Spleen (tissue), 7 donors: ENCODE measurements around the gene TBXAS1.

ENCODE experiments used
- POLR2A ChIP-seq, 3 donors: fragments of 450-650 bp; IDR thresholded peaks; one replicate each; pipeline ENCODE4 v1.5.1; 2017; ENCODE audit warnings: antibody characterized with exemption in 3 of 3, mild to moderate bottlenecking in 1 of 3
- POLR2AphosphoS5 ChIP-seq, 3 donors: sonication (generic); formaldehyde crosslinking; IDR thresholded peaks; one replicate each; pipeline ENCODE4 v1.5.1; 2017; ENCODE audit warnings: antibody characterized with exemption in 3 of 3
- TF ChIP-seq, protein P1 (sequence below), 11 experiments: fragments of 200-600 bp in 7 of 11; fragments of 450-650 bp in 4 of 11; sonication (generic) in 4 of 11; IDR thresholded peaks in 8 of 11; conservative IDR thresholded peaks in 3 of 11; 1 replicate in 7 of 11; 2 replicates in 4 of 11; pipeline versions ENCODE4 v1.4.0 to v1.8.0; 2016 to 2021; ENCODE audit warnings: antibody characterized with exemption in 11 of 11, inconsistent platforms in 4 of 11, mild to moderate bottlenecking in 1 of 11
- donor health status: DM: no; HTN: no; CAD: no; lungs with moderate emphysema.
- donor health status: DM: no; HTN: no; CAD: no.
- donor health status: DM: no; HTN: no; CAD: no.

- TF ChIP-seq, protein P1, sequence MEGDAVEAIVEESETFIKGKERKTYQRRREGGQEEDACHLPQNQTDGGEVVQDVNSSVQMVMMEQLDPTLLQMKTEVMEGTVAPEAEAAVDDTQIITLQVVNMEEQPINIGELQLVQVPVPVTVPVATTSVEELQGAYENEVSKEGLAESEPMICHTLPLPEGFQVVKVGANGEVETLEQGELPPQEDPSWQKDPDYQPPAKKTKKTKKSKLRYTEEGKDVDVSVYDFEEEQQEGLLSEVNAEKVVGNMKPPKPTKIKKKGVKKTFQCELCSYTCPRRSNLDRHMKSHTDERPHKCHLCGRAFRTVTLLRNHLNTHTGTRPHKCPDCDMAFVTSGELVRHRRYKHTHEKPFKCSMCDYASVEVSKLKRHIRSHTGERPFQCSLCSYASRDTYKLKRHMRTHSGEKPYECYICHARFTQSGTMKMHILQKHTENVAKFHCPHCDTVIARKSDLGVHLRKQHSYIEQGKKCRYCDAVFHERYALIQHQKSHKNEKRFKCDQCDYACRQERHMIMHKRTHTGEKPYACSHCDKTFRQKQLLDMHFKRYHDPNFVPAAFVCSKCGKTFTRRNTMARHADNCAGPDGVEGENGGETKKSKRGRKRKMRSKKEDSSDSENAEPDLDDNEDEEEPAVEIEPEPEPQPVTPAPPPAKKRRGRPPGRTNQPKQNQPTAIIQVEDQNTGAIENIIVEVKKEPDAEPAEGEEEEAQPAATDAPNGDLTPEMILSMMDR (IDR thresholded peaks at IDR 0.05 in 8 of 11, conservative IDR thresholded peaks at IDR 0.05 in 3 of 11) = no peak
- no peak for TF ChIP-seq POLR2A (IDR thresholded peaks at IDR 0.05)
- no peak for TF ChIP-seq POLR2AphosphoS5 (IDR thresholded peaks at IDR 0.05)
These were observed 166.2 kb downstream of the TBXAS1 start for GRCh38 chr7:139995017-139995915.
